Stimulated activated CD8-positive, alpha-beta memory T cell treated with anti-CD3 and anti-CD28 coated beads, Interleukin-7, amount 100 ng/mL, for 24 hours (primary cell): ENCODE data around the gene DZIP3.
"Not testable (repeated sequence)": the region's sequence is repeated elsewhere in the genome, so short reads cannot be mapped to it uniquely, and the experiment has no call there.

Source experiments
- DNase-seq: peaks from one replicate; pipeline ENCODE4 v3.0.0-alpha.2; 2020; ENCODE audit warnings: low read depth

The DZIP3 gene

GRCh38 chr3:108599677-108600409 is 10.3 kb downstream of the DZIP3 start:
- DNase-seq, result no peak

GRCh38 chr3:108602249-108602934 is 12.9 kb downstream of the DZIP3 start:
- DNase-seq, result no peak

- DNase-seq, result no peak
These were observed 13.4 kb downstream of the DZIP3 start for GRCh38 chr3:108602935-108603294.

DNA sequence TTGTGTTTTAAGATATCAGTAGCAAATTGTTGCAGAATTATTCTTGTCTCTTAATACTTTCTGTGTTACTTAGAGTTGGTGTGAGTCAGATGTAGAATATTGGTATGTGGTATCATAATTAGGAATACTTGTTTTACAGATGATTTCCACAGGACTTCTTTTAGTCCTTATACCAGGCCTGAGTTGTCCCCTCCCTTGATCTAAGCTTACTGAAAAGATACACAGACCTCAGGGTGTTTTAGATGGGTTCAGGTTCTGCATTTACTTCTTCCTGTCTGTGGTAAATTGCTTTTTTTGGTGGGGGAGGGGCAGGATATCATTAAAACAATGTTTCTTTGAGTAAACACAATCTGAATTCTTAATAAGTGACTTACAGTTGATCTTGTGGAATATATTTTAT is 14.2 kb downstream of the DZIP3 start:
- DNase-seq, result no peak

- DNase-seq, result no peak
These were observed 15.5 kb downstream of the DZIP3 start for GRCh38 chr3:108605028-108605427.

GRCh38 chr3:108605491-108605890 is 16.0 kb downstream of the DZIP3 start:
- DNase-seq, result no peak

DNA sequence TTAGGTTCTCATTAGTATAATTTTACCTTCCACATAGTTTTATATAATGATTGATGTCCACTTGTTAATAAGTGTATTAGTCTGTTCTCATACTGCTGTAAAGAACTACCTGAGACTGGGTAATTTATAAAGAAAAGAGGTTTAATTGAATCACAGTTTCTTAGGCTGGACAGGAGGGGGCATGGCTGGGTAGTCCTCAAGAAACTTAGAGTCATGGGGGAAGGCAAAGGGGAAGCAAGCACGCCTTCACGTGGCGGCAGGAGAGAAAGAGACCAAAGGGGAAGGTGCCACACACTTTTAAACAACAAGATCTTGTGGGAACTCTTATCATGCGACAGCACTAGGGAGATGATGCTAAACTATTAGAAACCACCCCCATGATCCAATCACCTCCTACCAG is 19.2 kb downstream of the DZIP3 start:
- DNase-seq, result no peak

DNA sequence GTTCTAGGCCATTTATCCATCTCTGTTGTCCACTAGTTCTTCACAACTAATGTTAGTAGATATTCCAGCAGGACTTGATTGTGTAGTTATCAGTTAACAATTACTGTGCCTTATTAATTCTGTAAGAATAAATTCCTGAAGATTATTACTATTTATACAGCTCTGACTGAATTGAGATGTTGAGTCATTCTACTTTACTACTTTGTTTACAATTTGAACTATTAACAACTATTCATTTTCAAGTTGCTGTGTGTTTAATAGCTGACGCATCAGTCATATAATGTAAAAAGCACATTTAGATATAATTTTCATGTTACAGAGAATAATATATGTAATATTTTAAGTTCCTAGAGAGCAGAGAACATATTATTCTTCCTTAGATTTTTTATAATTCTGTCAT is 21.1 kb downstream of the DZIP3 start:
- no peak for DNase-seq

- not testable (repeated sequence) for DNase-seq
These were observed 26.6 kb downstream of the DZIP3 start for GRCh38 chr3:108616090-108616489.

- DNase-seq, result no peak
These were observed 30.7 kb downstream of the DZIP3 start for GRCh38 chr3:108620250-108620649.

- DNase-seq, result no peak
These were observed 34.0 kb downstream of the DZIP3 start for GRCh38 chr3:108623504-108623903.

GRCh38 chr3:108629974-108630373 is 40.5 kb downstream of the DZIP3 start:
- DNase-seq, result no peak

- no peak for DNase-seq
These were observed 53.0 kb downstream of the DZIP3 start for GRCh38 chr3:108642526-108642925.

- no peak for DNase-seq
These were observed 55.8 kb downstream of the DZIP3 start for GRCh38 chr3:108645364-108645763.

GRCh38 chr3:108655664-108656063 is 66.1 kb downstream of the DZIP3 start:
- not testable (repeated sequence) for DNase-seq

- DNase-seq, result no peak
These were observed 72.2 kb downstream of the DZIP3 start for GRCh38 chr3:108661699-108662098.

GRCh38 chr3:108662142-108662738 is 72.7 kb downstream of the DZIP3 start:
- DNase-seq, result no peak

DNA sequence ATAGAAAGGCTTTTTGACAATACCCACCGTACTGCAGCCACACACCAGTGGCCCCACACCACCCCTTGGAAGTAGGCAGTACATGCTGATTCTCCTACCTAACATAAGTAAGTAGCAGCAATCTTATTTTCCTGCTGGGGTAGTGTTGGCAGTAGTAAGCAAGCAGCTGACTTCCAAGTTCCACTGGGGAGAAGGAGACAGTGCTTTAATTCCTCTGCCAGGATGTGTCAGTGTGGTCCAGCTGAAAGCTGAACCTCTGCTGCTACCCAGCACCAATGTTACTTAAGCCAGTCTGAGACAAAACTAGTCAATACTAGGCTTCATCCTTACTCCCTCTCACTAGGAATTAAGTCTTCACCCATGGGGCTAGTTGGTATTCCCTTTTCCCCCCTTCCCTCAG is 74.7 kb downstream of the DZIP3 start:
- no peak for DNase-seq

DNA sequence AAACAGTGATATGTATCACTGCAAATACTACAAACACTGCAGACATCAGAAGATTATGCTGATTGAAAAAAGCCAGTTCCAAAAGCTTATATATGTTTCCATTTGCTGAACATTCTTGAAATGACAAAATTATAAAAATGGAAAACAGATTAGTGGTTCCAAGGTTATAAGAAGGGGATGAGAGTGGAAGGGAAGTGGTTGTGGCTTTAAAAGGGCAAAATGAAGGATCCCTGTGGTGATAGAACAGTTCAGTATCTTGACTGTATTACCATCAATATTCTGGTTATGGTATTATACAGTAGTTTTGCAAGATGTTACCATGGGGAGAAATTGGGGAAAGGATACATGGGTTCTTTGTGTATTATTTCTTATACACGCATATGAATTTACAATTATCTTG is 77.8 kb downstream of the DZIP3 start:
- DNase-seq, result no peak

- no peak for DNase-seq
These were observed 79.7 kb downstream of the DZIP3 start for GRCh38 chr3:108669208-108669607.

DNA sequence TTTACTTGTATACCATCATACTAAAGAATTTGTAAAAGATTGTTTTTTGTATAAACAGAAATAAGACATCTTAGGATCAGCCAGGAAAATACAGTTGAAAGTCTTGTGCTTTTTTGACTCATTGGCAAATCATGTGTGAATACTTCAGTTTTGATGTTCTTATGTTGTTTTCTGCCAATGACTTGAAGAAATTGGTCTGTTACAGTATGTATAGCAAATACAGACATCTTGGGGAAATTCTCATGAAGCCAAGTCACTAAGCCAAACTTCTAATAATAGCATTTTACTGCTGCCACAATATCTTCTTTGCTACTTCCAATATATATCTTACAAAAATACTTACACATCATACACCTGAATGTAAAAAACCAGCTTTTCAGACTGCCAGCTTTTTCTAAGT is 83.2 kb downstream of the DZIP3 start:
- DNase-seq, result no peak

DNA sequence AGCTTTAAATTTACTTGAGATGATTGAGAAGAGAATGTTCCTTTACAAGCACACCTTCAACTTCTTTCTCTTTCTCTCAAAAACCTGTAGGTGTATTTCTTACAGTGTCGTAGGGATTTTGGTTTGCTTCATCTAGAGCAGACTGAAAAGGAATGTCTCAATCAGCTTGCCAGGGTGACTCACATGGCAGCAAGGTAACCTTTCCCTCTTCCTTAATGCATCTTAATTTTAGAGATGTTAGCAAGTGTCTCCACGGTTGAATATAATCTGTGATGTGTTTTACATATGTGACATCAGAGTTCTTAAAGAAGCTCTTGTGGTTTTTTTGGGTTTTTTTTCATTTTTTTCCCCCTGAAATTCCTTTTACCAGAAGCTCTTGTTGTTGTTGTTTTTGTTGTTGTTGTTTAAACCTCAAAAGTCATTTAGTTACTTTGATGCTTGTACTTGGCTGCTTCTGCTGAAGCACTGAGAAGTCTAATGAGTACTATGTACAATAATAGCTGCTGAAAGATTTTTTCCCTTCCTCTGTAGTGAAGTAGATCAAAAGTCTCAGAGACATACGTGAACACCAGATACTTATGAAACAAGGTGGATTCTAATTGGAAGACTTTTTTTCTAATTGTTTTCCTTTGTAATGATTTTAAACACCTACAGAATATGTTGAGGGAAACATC is 84.6 kb downstream of the DZIP3 start:
- no peak for DNase-seq

DNA sequence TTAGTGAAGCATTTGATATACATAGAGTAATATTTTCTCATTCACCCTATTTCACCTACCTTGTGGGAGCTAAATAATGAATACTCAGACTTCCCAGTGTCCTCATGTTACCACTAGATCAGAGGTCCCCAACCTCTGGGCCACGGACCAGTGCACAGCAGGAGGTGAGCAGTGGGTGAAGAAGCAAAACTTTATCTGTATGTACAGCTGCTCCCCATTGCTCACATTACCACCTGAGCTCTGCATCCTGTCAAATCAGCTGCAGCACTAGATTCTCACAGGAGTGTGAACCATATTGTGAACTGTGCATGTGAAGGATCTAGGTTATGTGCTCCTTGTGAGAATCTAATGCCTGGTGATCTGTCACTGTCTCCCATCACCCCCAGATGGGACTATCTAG is 88.3 kb downstream of the DZIP3 start:
- no peak for DNase-seq
